GM12892 (cell line): ENCODE data around the gene AP4S1.
"Not testable (repeated sequence)": the region's sequence is repeated elsewhere in the genome, so short reads cannot be mapped to it uniquely, and the experiment has no call there.

Source experiments
- DNase-seq: peaks from one replicate; pipeline ENCODE4 v3.0.0; 2011; ENCODE audit not compliant: insufficient read length
- FAIRE-seq: peaks from 2 replicates; lab custom pipeline; 2011; peaks lifted over from hg19 to GRCh38; lab: Jason Lieb, UNC
- POLR2A ChIP-seq: IDR thresholded peaks from 2 replicates; pipeline ENCODE4 v1.6.1; 2011; ENCODE audit warnings: low read depth, low read length, control low read depth
- POLR2AphosphoS5 ChIP-seq: IDR thresholded peaks from 2 replicates; pipeline ENCODE4 v1.6.1; 2011; ENCODE audit warnings: low read depth, low read length, control low read depth
- TAF1 ChIP-seq: IDR thresholded peaks from 2 replicates; pipeline ENCODE4 v1.6.1; 2011; ENCODE audit warnings: low read depth, mild to moderate bottlenecking, control low read depth, low read length, borderline replicate concordance

The AP4S1 gene

DNA sequence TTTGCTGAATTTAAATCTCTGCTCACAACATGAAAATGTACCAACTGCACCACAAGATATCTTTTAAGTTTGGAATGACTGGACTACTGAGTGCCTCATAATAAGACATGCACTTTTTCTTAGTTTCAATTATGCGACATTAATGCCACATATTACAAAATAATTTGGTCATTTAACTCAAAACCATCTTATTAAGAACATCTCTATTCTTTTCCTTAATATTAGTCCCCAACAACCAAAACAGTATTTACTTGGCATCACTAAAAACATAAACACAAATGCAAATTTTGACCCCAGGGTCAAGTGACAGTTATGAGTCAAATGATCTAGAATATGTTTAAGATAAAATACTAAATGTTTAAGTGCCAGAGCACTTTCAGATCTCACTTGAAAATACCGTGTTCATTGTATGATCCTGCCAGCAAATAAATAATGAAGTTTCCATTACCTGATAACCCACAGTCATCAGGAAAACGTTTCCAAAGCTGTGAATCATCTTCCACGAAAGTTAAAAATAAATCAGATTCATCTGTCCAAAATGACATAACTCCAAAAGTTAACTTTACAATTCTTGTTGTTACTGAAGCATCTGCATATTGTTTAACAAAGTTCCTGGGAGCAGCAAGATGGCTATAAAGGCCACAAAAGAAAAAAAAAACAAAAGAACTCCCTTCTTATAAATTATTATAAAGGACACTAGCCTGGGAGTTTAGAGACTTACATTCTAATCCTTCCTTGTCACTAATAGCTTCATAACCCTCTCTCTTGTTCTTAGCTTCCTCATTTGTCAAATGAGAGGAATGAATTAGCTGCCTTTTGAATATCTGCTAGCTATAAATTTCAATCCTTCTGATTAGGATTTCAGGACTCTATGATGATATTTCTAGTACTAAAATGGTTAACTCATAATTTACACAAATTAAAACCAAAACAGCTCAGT is 30.5 kb upstream of the AP4S1 start:
- DNase-seq (no peak), FAIRE-seq (no peak)
- TF ChIP-seq POLR2AphosphoS5 (no peak), POLR2A (no peak), TAF1 (no peak)

DNA sequence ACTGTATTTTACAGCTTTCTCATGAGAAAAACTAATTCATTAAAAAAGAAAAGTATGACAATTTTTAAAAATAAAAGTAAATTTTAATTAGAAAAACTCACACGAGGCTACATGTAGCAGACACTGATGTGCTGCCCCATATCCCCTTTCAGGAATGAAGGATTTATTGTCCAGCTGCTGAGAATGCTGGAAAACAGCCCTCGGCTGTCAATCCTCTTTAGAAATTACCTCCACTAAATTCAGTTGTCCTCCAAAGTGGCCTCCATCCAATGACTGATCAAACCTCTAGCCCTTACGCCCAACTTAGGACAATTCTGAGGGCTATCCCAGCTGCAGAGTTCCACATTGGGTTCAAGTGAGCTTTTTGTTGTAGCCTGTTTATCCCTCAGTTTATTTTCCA is 29.8 kb upstream of the AP4S1 start:
- no peak for FAIRE-seq
- TF ChIP-seq TAF1 (no peak), POLR2AphosphoS5 (no peak), POLR2A (no peak)
- DNase-seq = no peak

DNA sequence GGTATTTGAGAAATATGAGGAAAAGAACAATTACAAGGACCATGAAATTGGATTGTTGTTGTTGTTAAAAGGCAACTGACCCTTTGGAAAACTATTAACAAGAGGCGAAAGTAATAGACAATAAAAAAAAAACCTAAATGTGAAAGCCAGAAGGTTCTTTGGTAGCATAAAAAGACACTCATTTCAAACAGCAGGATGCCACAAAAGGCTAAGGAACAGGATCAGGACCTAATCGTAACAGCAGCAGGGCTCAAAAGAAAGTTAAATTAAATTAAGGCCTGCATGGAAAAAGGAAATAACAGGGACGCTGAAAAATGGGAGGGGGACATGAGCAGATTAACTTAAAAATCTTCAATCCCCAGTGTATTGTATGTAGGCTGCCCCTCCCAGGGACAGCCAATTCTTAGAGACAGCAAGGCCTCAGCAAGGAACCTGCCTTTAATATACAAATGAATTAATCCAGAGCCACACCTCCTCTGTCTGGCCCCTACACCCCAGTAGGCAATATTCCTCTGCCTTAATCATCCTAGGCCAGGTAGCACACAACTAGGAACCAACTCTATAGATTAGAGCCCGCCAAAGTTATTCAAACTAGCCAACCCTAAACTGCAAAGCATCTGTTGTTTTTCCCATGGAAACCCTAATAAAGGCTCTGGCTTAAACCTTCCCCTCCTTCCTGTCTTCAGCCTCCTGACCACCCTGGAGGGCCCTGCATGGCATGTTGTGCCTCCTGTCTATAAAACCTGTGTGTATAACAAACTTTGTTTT is 28.4 kb upstream of the AP4S1 start:
- TF ChIP-seq TAF1 (no peak), POLR2AphosphoS5 (no peak), POLR2A (no peak)
- FAIRE-seq = no peak
- no peak for DNase-seq

DNA sequence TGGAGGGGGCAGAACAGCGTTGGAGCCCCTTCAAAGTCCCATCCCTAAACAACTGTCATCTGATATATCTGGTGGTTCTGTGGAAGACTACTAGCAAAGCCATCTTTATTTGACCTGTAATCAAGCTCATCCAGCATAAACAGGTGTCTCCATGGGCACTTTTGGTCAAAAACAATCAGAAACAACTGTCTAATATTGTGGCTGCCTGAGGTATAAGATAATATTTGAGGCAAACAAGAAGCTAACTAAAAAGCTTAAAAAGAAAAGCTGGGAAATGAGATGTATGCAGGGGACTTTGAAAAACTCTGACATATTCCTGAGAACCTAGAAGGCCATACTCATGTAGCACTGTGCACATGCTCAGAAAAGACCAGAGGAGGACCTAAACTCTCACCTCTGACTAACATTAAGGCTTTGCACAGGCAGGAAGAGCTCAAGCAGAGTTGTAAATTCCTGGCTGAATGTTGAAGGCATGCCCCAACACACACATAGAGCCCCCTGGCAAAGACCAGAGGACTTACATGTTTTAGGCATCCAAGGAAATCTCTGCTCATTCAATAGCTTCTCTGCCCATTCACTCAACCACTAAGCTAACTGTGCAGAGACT is 27.2 kb upstream of the AP4S1 start:
- DNase-seq (no peak), FAIRE-seq (no peak)
- no peak for TF ChIP-seq POLR2AphosphoS5
- no peak for TF ChIP-seq TAF1
- TF ChIP-seq POLR2A = no peak

DNA sequence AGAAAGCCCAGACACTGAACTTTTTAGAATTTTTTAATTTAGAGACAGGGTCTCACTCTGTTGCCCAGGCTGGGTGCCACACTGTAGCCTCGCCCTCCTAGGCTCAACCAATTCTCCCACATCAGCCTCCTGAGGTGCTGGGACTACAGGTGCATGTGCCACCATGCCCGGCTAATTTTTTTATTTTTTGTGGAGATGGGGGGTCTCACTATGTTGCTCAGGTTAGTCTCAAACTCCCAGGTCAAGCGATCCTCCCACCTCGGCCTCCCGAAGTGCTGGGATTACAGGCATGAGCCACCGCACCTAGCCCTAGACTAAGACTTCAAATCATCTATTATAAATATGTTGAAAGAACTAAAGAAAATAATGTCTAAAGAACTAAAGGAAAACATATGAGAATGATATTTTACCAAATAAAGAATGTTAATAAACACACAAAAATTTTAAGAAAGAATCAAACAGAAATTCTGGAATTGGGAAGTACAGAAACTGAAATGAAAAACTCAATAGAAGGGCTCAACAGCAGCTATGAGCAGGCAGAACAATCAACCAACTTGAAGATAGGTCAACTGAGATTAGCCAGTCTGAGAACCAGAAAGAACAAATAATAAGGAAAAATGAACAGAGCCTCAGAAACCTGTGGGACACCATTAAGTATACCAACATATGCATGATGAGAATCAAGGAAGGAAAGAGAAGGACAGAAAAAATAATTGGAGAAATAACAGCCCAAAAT is 26.2 kb upstream of the AP4S1 start:
- TF ChIP-seq POLR2AphosphoS5 = no peak
- no peak for TF ChIP-seq TAF1
- no peak for TF ChIP-seq POLR2A
- no peak for DNase-seq
- no peak for FAIRE-seq

DNA sequence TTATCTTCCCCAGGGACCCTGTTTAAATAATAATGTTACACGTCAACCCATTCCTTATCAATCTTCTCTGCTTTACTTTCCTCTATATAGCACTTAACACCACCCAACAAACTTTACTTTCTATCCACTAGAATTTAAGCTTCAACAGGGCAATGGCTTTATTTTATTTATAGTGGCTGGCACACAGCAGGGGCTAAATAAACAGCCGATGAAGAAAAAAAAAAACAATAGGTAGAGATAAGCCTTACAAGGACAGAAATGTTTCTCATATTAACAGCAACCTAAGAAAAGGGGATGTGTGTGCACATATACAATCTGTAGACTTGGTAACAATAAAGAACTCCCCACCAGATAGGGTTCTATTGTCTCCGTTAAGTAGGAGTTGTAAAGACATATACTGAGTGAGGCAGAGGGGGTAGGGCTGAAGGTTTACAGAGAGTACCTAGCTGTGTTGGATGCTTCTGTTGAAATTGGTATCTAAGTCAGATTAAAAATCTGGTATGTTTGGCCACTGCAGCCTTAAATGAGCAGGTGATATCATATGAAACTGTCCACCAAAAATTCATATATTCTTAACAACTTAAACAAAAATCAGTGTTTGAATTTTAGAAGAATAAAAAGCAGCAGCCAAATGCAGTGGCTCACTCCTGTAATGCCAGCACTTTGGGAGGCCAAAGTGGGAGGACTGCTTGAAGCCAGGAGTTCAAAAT is 24.7 kb upstream of the AP4S1 start:
- FAIRE-seq = no peak
- DNase-seq = no peak
- TF ChIP-seq TAF1 (no peak), POLR2AphosphoS5 (no peak), POLR2A (no peak)

DNA sequence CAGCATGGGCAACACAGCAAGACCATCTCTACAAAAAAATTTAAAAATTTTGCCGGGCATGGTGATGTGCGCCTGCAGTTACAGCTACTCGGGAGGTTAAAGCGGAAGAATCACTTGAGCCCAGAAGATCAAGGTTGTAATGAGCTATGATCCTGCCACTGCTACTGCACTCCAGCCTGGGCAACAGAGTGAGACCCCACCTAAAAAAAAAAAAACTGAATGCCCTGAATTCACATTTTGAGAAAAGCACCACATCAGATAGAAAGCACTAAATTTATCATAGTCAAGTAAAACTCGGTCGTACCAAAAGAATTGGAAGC is 24.1 kb upstream of the AP4S1 start:
- FAIRE-seq = no peak
- TF ChIP-seq TAF1 = no peak
- no peak for TF ChIP-seq POLR2AphosphoS5
- TF ChIP-seq POLR2A = no peak
- DNase-seq = no peak

DNA sequence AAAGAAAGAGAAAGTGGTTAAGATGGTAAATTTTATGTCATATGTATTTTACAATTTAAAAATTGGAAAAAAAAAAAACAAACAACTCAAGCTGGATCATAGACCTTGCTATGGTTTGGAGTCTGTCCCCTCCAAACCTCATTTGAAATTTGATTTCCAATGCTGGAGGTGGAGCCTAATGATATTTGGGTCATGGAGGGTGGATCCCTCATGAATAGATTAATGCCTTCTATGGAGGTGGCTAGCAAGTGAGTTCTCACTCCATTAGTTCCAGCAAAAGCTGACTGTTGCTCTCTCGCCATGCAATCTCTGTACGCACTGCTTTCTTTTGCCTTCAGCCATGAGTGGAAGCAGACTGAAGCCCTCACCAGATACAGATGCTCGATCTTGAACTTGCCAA is 22.2 kb upstream of the AP4S1 start:
- no peak for FAIRE-seq

DNA sequence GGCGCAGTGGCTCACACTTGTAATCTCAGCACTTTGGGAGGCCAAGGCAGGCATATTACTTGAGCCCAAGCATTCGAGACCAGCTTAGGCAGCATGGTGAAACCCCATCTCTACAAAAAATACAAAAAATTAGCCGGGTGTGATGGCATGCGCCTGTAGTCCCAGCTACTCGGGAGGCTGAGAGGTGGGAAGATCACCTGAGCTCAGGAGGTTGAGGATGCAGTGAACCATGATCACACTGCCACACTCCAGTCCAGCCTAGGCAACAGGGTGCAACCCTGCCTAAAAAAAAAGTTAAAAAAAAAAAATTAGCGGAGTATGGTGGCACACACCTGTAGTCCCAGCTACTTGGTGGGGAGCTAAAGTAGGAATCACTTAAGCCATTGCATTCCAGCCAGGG is 21.4 kb upstream of the AP4S1 start:
- not testable (repeated sequence) for FAIRE-seq, DNase-seq

More for the DNA sequence above, 22.2 kb upstream of the AP4S1 start:
- no peak for DNase-seq
- TF ChIP-seq TAF1 (no peak), POLR2AphosphoS5 (no peak)

DNA sequence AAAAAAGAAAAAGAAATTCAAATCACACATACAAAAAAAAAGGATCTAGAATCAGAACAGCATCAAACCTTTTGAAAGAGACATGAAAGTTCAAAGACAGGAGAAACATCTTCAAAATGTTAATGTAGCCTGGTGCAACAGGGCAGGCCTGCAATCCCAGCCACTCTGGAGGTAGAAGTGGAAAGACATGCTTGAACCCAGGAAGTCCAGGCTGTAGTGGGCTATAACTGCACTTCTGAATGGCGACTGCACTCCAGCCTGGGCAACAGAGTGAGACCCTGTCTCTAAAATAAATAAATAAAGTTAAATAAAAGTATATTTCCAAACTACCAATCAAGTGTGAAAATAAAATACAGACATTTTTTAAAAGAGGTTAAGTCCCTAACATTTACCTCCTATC is 18.7 kb upstream of the AP4S1 start:
- DNase-seq (no peak), FAIRE-seq (no peak)
- no peak for TF ChIP-seq POLR2A
- TF ChIP-seq TAF1 = no peak
- TF ChIP-seq POLR2AphosphoS5 = no peak

DNA sequence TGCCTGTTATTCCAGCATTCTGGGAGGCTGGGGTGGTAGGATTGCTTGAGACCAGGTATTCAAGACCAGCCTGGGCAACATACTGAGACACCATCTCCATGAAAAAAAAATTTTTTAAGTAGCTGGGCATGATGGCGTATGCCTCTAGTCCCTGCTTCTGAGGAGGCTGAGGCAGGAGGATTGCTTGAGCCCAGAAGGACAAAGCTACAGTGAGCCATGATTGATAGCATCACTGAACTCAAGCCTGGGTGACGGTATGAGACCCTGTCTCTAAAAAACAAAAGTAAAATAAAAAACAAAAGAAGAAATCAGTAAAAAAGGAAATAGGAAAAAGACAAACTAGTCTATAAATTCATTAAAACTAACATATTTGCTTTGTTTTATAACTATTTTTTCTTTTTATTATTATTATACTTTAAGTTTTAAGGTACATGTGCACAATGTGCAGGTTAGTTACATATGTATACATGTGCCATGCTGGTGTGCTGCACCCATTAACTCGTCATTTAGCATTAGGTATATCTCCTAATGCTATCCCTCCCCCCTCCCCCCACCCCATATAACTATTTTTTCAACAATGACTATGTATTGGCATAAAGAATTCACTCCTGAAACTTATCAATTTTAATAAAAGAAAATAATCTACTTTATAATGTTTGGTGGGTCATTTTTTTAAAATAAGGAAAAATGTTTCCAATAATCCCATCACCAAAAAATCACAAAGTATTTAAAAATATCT is 15.4 kb upstream of the AP4S1 start:
- DNase-seq (no peak), FAIRE-seq (no peak)
- TF ChIP-seq POLR2AphosphoS5 (no peak), TAF1 (no peak), POLR2A (no peak)
